Ovary (tissue), 9 donors: ENCODE results near the gene ATL1. TPM values are rescaled to one million over a fixed set of nuclear protein-coding genes. Genes with fewer than 3 reads are reported as not detected.
A peak's percentile ranks its signal among the peaks of the same experiment; 100 is the strongest.
"Not testable (repeated sequence)": the region's sequence is repeated elsewhere in the genome, so short reads cannot be mapped to it uniquely, and the experiment has no call there.

Source experiments
- DNase-seq, 5 donors: peaks; one replicate each; pipeline ENCODE4 v3.0.0-alpha.2; 2019 to 2020
- H3K27ac ChIP-seq, 2 donors: fragments of 200-600 bp; one replicate each; pipeline versions ENCODE4 v1.5.1 to v1.8.0; 2019 to 2022
- H3K27me3 ChIP-seq: fragments of 200-600 bp; one replicate; pipeline ENCODE4 v1.8.0; 2022
- H3K36me3 ChIP-seq: fragments of 200-600 bp; sonication (generic); one replicate; pipeline ENCODE4 v1.5.1; 2019
- H3K4me1 ChIP-seq: one replicate; pipeline ENCODE4 v1.8.1; 2013; ENCODE audit warnings: mild to moderate bottlenecking, moderate library complexity; ENCODE audit not compliant: insufficient read depth
- H3K4me3 ChIP-seq: fragments of 200-600 bp; sonication (generic); one replicate; pipeline ENCODE4 v1.5.1; 2017
- H3K9me3 ChIP-seq, 2 donors: fragments of 200-600 bp in 1 of 2; sonication (generic) in 1 of 2; one replicate each; pipeline versions ENCODE4 v1.5.1 to v1.8.1; 2013 to 2019; ENCODE audit warnings: mild to moderate bottlenecking in 1 of 2, moderate library complexity in 1 of 2
- EP300 ChIP-seq: sonication (generic); formaldehyde crosslinking; IDR thresholded peaks from one replicate; pipeline ENCODE4 v1.6.1; 2017; ENCODE audit warnings: antibody characterized with exemption
- POLR2A ChIP-seq: fragments of 450-650 bp; IDR thresholded peaks from one replicate; pipeline ENCODE4 v1.6.1; 2017; ENCODE audit warnings: antibody characterized with exemption, mild to moderate bottlenecking, moderate library complexity
- WGBS, 3 donors: extraction: QIAGEN DNeasy Blood & Tissue Kit in 1 of 3; methylation state at CpG; one replicate each; pipeline versions ENCODE4 v1.1.5 to v1.1.7; 2013 to 2017; 5-methylcytosine and 5-hydroxymethylcytosine counted together
- intact Hi-C, 4 donors: fragments of 100-400 bp; cut with DNase I; formaldehyde crosslinking; loops; one replicate each; pipeline versions ENCODE4 v1.11.0 to v1.15.1; 2022 to 2023
- polyA plus RNA-seq, 2 donors: library from polyadenylated mRNA; stranded (reverse); fragments of 200-250 nt in 1 of 2; fragments of 350-450 nt in 1 of 2; fragmentation: Illumina TruSeq in 1 of 2; extraction: RNeasy Lipid Tissue Mini Kit (QIAGEN cat#74804) in 1 of 2; gene quantifications; one replicate each; pipeline ENCODE4 v1.2.3, GENCODE V29; 2013 to 2014
- total RNA-seq, 7 donors: library from RNA; depleted of rRNA in 2 of 7; stranded (reverse); fragments of >200 nt in 2 of 7; fragmentation: NEBNext Ultra II Directional in 3 of 7; extraction: Animal tissue kit (Norgen Biotek cat#: 25700) in 3 of 7; gene quantifications; one replicate each; pipeline versions ENCODE4 v1.1.0 to v1.2.4, GENCODE V29; 2016 to 2023
- TF ChIP-seq, protein P1 (sequence below), 3 donors: fragments of 450-650 bp in 2 of 3; fragments of 200-600 bp in 1 of 3; IDR thresholded peaks; one replicate each; pipeline versions ENCODE4 v1.5.1 to v1.8.0; 2016 to 2022; ENCODE audit warnings: antibody characterized with exemption in 3 of 3, mild to moderate bottlenecking in 1 of 3
- donor health status: DM: no; HTN: no; CAD: no; lungs with moderate emphysema.
- donor health status: DM: no; HTN: no; CAD: no.
- donor health status: Bipolar disorder and iron deficiency.
- donor health status: DM: yes; HTN: yes; CAD: no.
- donor health status: DM: no; HTN: no; CAD: no.
- donor health status: DM: yes; HTN: yes; CAD: no.

The ATL1 gene
- total and polyA plus RNA-seq, 9 donors = 6.6 to 11.8 (median 10.7) TPM

GRCh38 chr14:50658203-50658602, 98.3 kb downstream of the ATL1 start:
- DNase-seq = no peak
- TF ChIP-seq EP300 = no peak
- TF ChIP-seq, protein P1, sequence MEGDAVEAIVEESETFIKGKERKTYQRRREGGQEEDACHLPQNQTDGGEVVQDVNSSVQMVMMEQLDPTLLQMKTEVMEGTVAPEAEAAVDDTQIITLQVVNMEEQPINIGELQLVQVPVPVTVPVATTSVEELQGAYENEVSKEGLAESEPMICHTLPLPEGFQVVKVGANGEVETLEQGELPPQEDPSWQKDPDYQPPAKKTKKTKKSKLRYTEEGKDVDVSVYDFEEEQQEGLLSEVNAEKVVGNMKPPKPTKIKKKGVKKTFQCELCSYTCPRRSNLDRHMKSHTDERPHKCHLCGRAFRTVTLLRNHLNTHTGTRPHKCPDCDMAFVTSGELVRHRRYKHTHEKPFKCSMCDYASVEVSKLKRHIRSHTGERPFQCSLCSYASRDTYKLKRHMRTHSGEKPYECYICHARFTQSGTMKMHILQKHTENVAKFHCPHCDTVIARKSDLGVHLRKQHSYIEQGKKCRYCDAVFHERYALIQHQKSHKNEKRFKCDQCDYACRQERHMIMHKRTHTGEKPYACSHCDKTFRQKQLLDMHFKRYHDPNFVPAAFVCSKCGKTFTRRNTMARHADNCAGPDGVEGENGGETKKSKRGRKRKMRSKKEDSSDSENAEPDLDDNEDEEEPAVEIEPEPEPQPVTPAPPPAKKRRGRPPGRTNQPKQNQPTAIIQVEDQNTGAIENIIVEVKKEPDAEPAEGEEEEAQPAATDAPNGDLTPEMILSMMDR (IDR thresholded peaks at IDR 0.05) = no peak
- no peak for TF ChIP-seq POLR2A
- Histone ChIP-seq H3K9me3 (no peaks in the 10 kb centered on the region), H3K4me1 (peaks cover 10% of the 10 kb centered on the region), H3K27ac (peak overlapping the region in 1 of 2 donors; percentile 54), H3K27me3 (no peaks in the 10 kb centered on the region), H3K4me3 (no peak overlapping the region), H3K36me3 (no peaks in the 10 kb centered on the region)
- WGBS, 3 donors = 1 to 4% (median 2%) methylated on average over 6 of the region's 6 CpGs
- intact Hi-C loops = no loop called here

GRCh38 chr14:50659327-50659974, 99.5 kb downstream of the ATL1 start:
- TF ChIP-seq, protein P1 (IDR thresholded peaks at IDR 0.05) = no peak
- TF ChIP-seq POLR2A (no peak), EP300 (no peak)
- H3K36me3 ChIP-seq = no peaks in the 10 kb centered on the region
- no peak for DNase-seq
- H3K9me3 ChIP-seq = no peaks in the 10 kb centered on the region
- H3K4me3 ChIP-seq = no peak overlapping the region
- peaks cover 9% of the 10 kb centered on the region for H3K4me1 ChIP-seq
- intact Hi-C loops = no loop called here
- H3K27ac ChIP-seq = peak overlapping the region in 1 of 2 donors; percentile 1
- H3K27me3 ChIP-seq = no peaks in the 10 kb centered on the region
- 81 to 82% (median 81%) methylated on average over 6 of the region's 6 CpGs for WGBS, 3 donors

DNA sequence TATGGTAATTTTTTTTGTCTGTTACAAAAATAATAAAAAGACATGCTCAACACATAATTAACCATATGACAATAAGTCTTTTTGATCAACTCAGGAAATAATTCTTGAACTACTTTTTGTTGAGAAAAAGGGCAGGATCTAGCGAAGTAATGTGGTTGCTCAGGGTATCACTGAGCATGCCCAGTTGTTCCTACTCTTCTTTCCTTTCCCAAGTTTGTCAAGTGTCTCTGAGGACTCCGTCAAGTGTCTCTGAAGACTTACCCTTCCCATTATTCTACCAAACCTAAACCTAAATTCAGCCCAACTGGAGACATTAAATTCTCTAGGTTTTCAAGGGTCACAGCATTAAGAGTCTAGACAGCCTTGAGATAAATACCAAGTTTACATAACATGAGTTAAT, 104.6 kb downstream of the ATL1 start:
- 95 to 100% (median 97%) methylated on average over 2 of the region's 2 CpGs for WGBS, 3 donors
- H3K4me3 ChIP-seq, DNase-seq, H3K4me1 ChIP-seq, H3K27ac ChIP-seq, intact Hi-C loops, H3K27me3 ChIP-seq, H3K36me3 ChIP-seq, H3K9me3 ChIP-seq: not testable (repeated sequence)

DNA sequence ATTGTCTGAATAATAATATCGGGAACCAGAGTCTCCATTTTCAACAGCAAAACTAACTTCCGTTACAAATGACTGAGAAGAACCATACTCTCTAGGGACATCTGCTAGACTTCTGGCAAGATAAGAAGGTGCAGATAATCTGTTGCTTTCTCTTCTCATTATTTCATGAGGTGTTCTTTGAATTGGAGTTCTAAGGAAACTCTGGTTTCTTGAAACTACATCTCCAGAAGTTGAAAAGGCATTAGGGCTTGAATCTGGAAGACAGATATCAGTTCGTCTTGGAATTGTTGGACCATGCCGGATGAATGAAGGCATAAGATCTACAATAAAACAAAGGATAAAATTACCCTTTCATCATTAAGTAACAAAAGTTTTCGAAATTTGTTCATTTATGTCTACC, 105.4 kb downstream of the ATL1 start:
- DNase-seq, H3K9me3 ChIP-seq, H3K4me3 ChIP-seq, H3K4me1 ChIP-seq, H3K27ac ChIP-seq, H3K36me3 ChIP-seq, H3K27me3 ChIP-seq: not testable (repeated sequence)
- whole genome bisulfite sequencing, 3 donors = 85 to 92% (median 86%) methylated on average over 5 of the region's 5 CpGs
- intact Hi-C loops = loop anchor here in 1 of 4 donors (5.0 kb wide), 1 partner anchor 323 kb away; no protein-coding TSS in a partner anchor

DNA sequence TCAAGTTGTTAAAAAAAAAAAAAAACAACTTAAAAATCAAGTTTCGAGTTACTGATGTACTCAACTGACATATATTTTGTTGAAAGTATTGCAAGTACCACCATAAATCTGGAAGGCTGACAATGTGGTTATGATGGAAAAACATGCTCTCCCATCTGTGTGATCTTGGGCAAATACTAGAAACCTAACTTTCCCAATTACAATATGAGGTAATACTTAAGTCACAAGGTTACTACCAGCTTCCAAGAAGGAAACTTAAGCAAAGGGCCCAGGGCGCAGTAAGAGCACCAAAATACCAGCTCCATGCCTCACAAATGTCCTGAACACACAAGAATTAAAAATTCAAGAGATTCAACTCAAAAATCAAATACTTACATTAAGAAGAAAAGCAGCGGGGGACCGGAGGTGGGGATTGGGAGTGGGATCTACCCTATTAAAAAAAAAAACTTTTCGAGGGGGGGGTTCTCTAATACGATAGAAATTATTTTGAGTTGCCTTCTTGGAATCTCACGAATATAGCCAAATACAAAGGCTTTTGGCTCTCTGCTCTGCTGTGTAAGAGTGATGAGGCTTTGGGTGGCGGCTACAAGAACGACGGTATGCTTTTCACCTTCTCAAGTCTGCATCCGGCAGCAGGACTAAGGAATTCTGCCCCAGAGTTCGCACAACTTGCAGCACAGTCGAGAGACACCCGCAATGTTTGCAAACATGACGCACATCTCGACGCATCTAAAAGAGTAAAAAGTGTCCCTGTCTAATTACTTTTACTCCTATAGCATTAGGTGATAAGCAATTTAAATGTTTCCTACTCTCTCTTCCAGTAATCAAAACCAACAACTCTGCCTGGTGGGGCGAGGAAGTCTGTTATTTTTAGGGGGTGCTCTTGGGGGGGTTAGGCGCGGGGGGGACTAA, 107.1 kb downstream of the ATL1 start:
- H3K4me3 ChIP-seq = peak overlapping the region; percentile 79
- TF ChIP-seq, protein P1 (IDR thresholded peaks at IDR 0.05) = no peak
- TF ChIP-seq EP300 = no peak
- TF ChIP-seq POLR2A = peak; percentile 52
- H3K9me3 ChIP-seq = no peaks in the 10 kb centered on the region
- H3K36me3 ChIP-seq = no peaks in the 10 kb centered on the region
- peaks cover 3% of the 10 kb centered on the region for H3K4me1 ChIP-seq
- peak overlapping the region; percentile 94 to 99 for H3K27ac ChIP-seq
- WGBS, 3 donors = 1 to 2% (median 1%) methylated on average over 20 of the region's 20 CpGs
- intact Hi-C loops = loop anchor here in 1 of 4 donors (5.0 kb wide), 1 partner anchor 325 kb away; no protein-coding TSS in a partner anchor
- no peaks in the 10 kb centered on the region for H3K27me3 ChIP-seq
- peak; percentile 40 to 65 (median 52) for DNase-seq
